IPS-18a (cell line): ENCODE results near the gene SHISA6.

ENCODE experiments used
- H3K27ac ChIP-seq: one replicate; pipeline ENCODE4 v1.5.1; 2013; ENCODE audit warnings: low read length
- H3K27me3 ChIP-seq: one replicate; pipeline ENCODE4 v1.6.1; 2013; ENCODE audit warnings: mild to moderate bottlenecking, low read length; ENCODE audit not compliant: control insufficient read depth, insufficient read depth
- H3K36me3 ChIP-seq: one replicate; pipeline ENCODE4 v1.6.1; 2013; ENCODE audit warnings: low read depth, low read length; ENCODE audit not compliant: control insufficient read depth
- H3K4me1 ChIP-seq: one replicate; pipeline ENCODE4 v1.6.1; 2013; ENCODE audit warnings: low read depth, low read length; ENCODE audit not compliant: control insufficient read depth
- H3K4me3 ChIP-seq: one replicate; pipeline ENCODE4 v1.5.1; 2013; ENCODE audit warnings: low read length
- H3K9ac ChIP-seq: one replicate; pipeline ENCODE4 v1.6.1; 2013; ENCODE audit warnings: mild to moderate bottlenecking, low read length, moderate library complexity
- H3K9me3 ChIP-seq: one replicate; pipeline ENCODE4 v1.6.1; 2013; ENCODE audit warnings: low read depth, low read length; ENCODE audit not compliant: control insufficient read depth

SHISA6 gene

GRCh38 chr17:11363565-11364117, 122.6 kb downstream of the SHISA6 start:
- Histone ChIP-seq H3K9ac (no peak overlapping the region), H3K4me1 (no peaks in the 10 kb centered on the region), H3K27ac (no peak overlapping the region), H3K27me3 (no peaks in the 10 kb centered on the region), H3K9me3 (no peaks in the 10 kb centered on the region), H3K36me3 (no peaks in the 10 kb centered on the region), H3K4me3 (no peak overlapping the region)

- H3K9ac ChIP-seq, result no peak overlapping the region
- H3K9me3 ChIP-seq, result no peaks in the 10 kb centered on the region
- no peak overlapping the region for H3K27ac ChIP-seq
These were observed 125.3 kb downstream of the SHISA6 start for GRCh38 chr17:11366272-11366850.

GRCh38 chr17:11369575-11369974, 128.6 kb downstream of the SHISA6 start:
- Histone ChIP-seq H3K4me1 (no peaks in the 10 kb centered on the region), H3K9ac (no peak overlapping the region), H3K36me3 (no peaks in the 10 kb centered on the region), H3K27ac (no peak overlapping the region), H3K4me3 (no peak overlapping the region), H3K27me3 (no peaks in the 10 kb centered on the region), H3K9me3 (no peaks in the 10 kb centered on the region)

More at GRCh38 chr17:11366272-11366850, 125.3 kb downstream of the SHISA6 start:
- Histone ChIP-seq H3K4me1 (no peaks in the 10 kb centered on the region), H3K4me3 (no peak overlapping the region), H3K36me3 (no peaks in the 10 kb centered on the region), H3K27me3 (no peaks in the 10 kb centered on the region)

GRCh38 chr17:11372692-11373091, 131.7 kb downstream of the SHISA6 start:
- Histone ChIP-seq H3K27ac (no peak overlapping the region), H3K9me3 (no peaks in the 10 kb centered on the region), H3K4me3 (no peak overlapping the region), H3K36me3 (no peaks in the 10 kb centered on the region), H3K27me3 (no peaks in the 10 kb centered on the region), H3K4me1 (no peaks in the 10 kb centered on the region), H3K9ac (no peak overlapping the region)

GRCh38 chr17:11378506-11378905, 137.5 kb downstream of the SHISA6 start:
- Histone ChIP-seq H3K9ac (no peak overlapping the region), H3K4me1 (no peaks in the 10 kb centered on the region), H3K4me3 (no peak overlapping the region), H3K9me3 (no peaks in the 10 kb centered on the region), H3K27ac (no peak overlapping the region), H3K36me3 (no peaks in the 10 kb centered on the region), H3K27me3 (no peaks in the 10 kb centered on the region)

GRCh38 chr17:11380761-11381160, 139.7 kb downstream of the SHISA6 start:
- Histone ChIP-seq H3K27ac (no peak overlapping the region), H3K36me3 (no peaks in the 10 kb centered on the region)

GRCh38 chr17:11383157-11383556, 142.1 kb downstream of the SHISA6 start:
- H3K27me3 ChIP-seq, result no peaks in the 10 kb centered on the region
- no peaks in the 10 kb centered on the region for H3K36me3 ChIP-seq
- no peaks in the 10 kb centered on the region for H3K9me3 ChIP-seq
- no peaks in the 10 kb centered on the region for H3K4me1 ChIP-seq
- no peak overlapping the region for H3K9ac ChIP-seq
- H3K4me3 ChIP-seq, result no peak overlapping the region
- no peak overlapping the region for H3K27ac ChIP-seq

More at GRCh38 chr17:11380761-11381160, 139.7 kb downstream of the SHISA6 start:
- Histone ChIP-seq H3K4me3 (no peak overlapping the region), H3K27me3 (no peaks in the 10 kb centered on the region), H3K9me3 (no peaks in the 10 kb centered on the region), H3K9ac (no peak overlapping the region), H3K4me1 (no peaks in the 10 kb centered on the region)

- Histone ChIP-seq H3K36me3 (no peaks in the 10 kb centered on the region), H3K4me1 (no peaks in the 10 kb centered on the region), H3K9ac (no peak overlapping the region), H3K27me3 (no peaks in the 10 kb centered on the region), H3K9me3 (no peaks in the 10 kb centered on the region), H3K4me3 (no peak overlapping the region), H3K27ac (no peak overlapping the region)
These were observed 143.1 kb downstream of the SHISA6 start for GRCh38 chr17:11384131-11384530.

GRCh38 chr17:11387610-11388009, 146.6 kb downstream of the SHISA6 start:
- Histone ChIP-seq H3K4me3 (no peak overlapping the region), H3K27ac (no peak overlapping the region), H3K27me3 (no peaks in the 10 kb centered on the region), H3K4me1 (no peaks in the 10 kb centered on the region), H3K36me3 (no peaks in the 10 kb centered on the region), H3K9ac (no peak overlapping the region), H3K9me3 (no peaks in the 10 kb centered on the region)

GRCh38 chr17:11388054-11388453, 147.0 kb downstream of the SHISA6 start:
- Histone ChIP-seq H3K4me3 (no peak overlapping the region), H3K27ac (no peak overlapping the region), H3K36me3 (no peaks in the 10 kb centered on the region), H3K27me3 (no peaks in the 10 kb centered on the region), H3K4me1 (no peaks in the 10 kb centered on the region), H3K9me3 (no peaks in the 10 kb centered on the region), H3K9ac (no peak overlapping the region)

- Histone ChIP-seq H3K4me3 (no peak overlapping the region), H3K36me3 (no peaks in the 10 kb centered on the region), H3K4me1 (no peaks in the 10 kb centered on the region), H3K27ac (no peak overlapping the region), H3K9ac (no peak overlapping the region), H3K9me3 (no peaks in the 10 kb centered on the region), H3K27me3 (no peaks in the 10 kb centered on the region)
These were observed 148.6 kb downstream of the SHISA6 start for GRCh38 chr17:11389583-11389982.

GRCh38 chr17:11391134-11391533, 150.1 kb downstream of the SHISA6 start:
- Histone ChIP-seq H3K9me3 (no peaks in the 10 kb centered on the region), H3K9ac (no peak overlapping the region), H3K4me1 (no peaks in the 10 kb centered on the region), H3K27me3 (no peaks in the 10 kb centered on the region), H3K4me3 (no peak overlapping the region), H3K36me3 (no peaks in the 10 kb centered on the region), H3K27ac (no peak overlapping the region)
